GM23338 (cell line): ENCODE results near the gene TAS2R31. TPM values are rescaled to one million over a fixed set of nuclear protein-coding genes. Genes with fewer than 3 reads are reported as not detected.

Experiments
- ATAC-seq: fragments of 200-7000 bp; cut with Tn5 transposase; 3 replicates; pipeline ENCODE4 v1.9.1; 2020
- DNase-seq: peaks from one replicate; pipeline ENCODE4 v3.0.0-alpha.2; 2015; ENCODE audit warnings: low spot score
- H2AFZ ChIP-seq: fragments of 200-600 bp; sonication (generic); 2 replicates; pipeline ENCODE4 v1.8.0; 2016; ENCODE audit warnings: antibody characterized with exemption, mild to moderate bottlenecking, moderate library complexity
- H3F3A ChIP-seq: fragments of 200-600 bp; sonication (generic); replicated peaks from 2 replicates; pipeline ENCODE4 v1.8.0; 2017; ENCODE audit warnings: antibody characterized with exemption, mixed run types, low read depth
- H3K27ac ChIP-seq: fragments of 200-600 bp; sonication (generic); 2 replicates; pipeline ENCODE4 v1.6.1; 2016; ENCODE audit warnings: low read depth
- H3K27me3 ChIP-seq: fragments of 200-600 bp; sonication (generic); 2 replicates; pipeline ENCODE4 v1.8.0; 2016; ENCODE audit warnings: mild to moderate bottlenecking, mixed run types, moderate library complexity; ENCODE audit not compliant: insufficient read depth
- H3K36me3 ChIP-seq: fragments of 200-600 bp; sonication (generic); 2 replicates; pipeline ENCODE4 v1.8.0; 2016; ENCODE audit warnings: mild to moderate bottlenecking; ENCODE audit not compliant: insufficient read depth
- H3K4me1 ChIP-seq: fragments of 200-600 bp; sonication (generic); 2 replicates; pipeline ENCODE4 v1.8.0; 2016; ENCODE audit warnings: mild to moderate bottlenecking, moderate library complexity; ENCODE audit not compliant: insufficient read depth
- H3K4me2 ChIP-seq: fragments of 200-600 bp; sonication (generic); 2 replicates; pipeline ENCODE4 v1.7.1; 2017; ENCODE audit warnings: mixed run types
- H3K4me3 ChIP-seq: fragments of 200-600 bp; sonication (generic); 2 replicates; pipeline ENCODE4 v1.6.1; 2016; ENCODE audit warnings: mixed run types
- H3K79me2 ChIP-seq: fragments of 200-600 bp; sonication (generic); replicated peaks from 2 replicates; pipeline ENCODE4 v1.8.0; 2017; ENCODE audit warnings: mild to moderate bottlenecking; ENCODE audit not compliant: insufficient read depth
- H3K9me2 ChIP-seq: fragments of 200-600 bp; sonication (generic); 2 replicates; pipeline ENCODE4 v1.8.0; 2017; ENCODE audit not compliant: insufficient read depth
- H4K20me1 ChIP-seq: fragments of 200-600 bp; sonication (generic); replicated peaks from 2 replicates; pipeline ENCODE4 v1.8.0; 2017; ENCODE audit warnings: mild to moderate bottlenecking; ENCODE audit not compliant: insufficient read depth
- H3K27ac Mint-ChIP-seq: 2 replicates; pipeline ENCODE4 v1.8.0; 2020; ENCODE audit warnings: inconsistent platforms, mild to moderate bottlenecking, moderate library complexity, mixed read lengths
- H3K27me3 Mint-ChIP-seq: 3 replicates; pipeline ENCODE4 v1.8.0; 2022; ENCODE audit warnings: low read depth, mild to moderate bottlenecking, moderate library complexity, mixed read lengths, inconsistent platforms; ENCODE audit not compliant: insufficient read depth, poor library complexity
- H3K36me3 Mint-ChIP-seq: 3 replicates; pipeline ENCODE4 v1.8.0; 2021; ENCODE audit warnings: low read depth, mild to moderate bottlenecking, inconsistent platforms, moderate library complexity, mixed read lengths
- H3K4me1 Mint-ChIP-seq: 3 replicates; pipeline ENCODE4 v1.8.0; 2020; ENCODE audit warnings: mild to moderate bottlenecking, inconsistent platforms, mixed read lengths
- H3K4me3 Mint-ChIP-seq: 3 replicates; pipeline ENCODE4 v1.8.0; 2021; ENCODE audit warnings: moderate library complexity, mild to moderate bottlenecking, inconsistent platforms, mixed read lengths
- H3K9me3 Mint-ChIP-seq: 3 replicates; pipeline ENCODE4 v1.8.0; 2020; ENCODE audit warnings: moderate library complexity, mild to moderate bottlenecking, inconsistent platforms, mixed read lengths
- CTCF ChIP-seq, 2 experiments: fragments of 200-600 bp in 1 of 2; sonication (generic) in 1 of 2; conservative IDR thresholded peaks; 2 replicates each; pipeline versions ENCODE4 v1.5.1 to v1.6.1; 2016 to 2017; ENCODE audit warnings: antibody characterized with exemption in 2 of 2, low read depth in 2 of 2, mild to moderate bottlenecking in 2 of 2, moderate library complexity in 1 of 2
- ETS1 ChIP-seq: IDR thresholded peaks from 2 replicates; pipeline ENCODE4 v1.6.1; 2016; ENCODE audit warnings: antibody characterized with exemption
- EZH2 ChIP-seq: fragments of 200-600 bp; sonication (generic); IDR thresholded peaks from one replicate; pipeline ENCODE4 v1.8.0; 2017; ENCODE audit warnings: antibody characterized with exemption, mild to moderate bottlenecking, low read depth; ENCODE audit not compliant: unreplicated experiment
- EZH2phosphoT487 ChIP-seq: fragments of 200-600 bp; sonication (generic); IDR thresholded peaks from one replicate; pipeline ENCODE4 v1.8.1; 2018; ENCODE audit warnings: antibody characterized with exemption; ENCODE audit not compliant: unreplicated experiment
- JUNB ChIP-seq: IDR thresholded peaks from one replicate; pipeline ENCODE4 v1.6.1; 2016; ENCODE audit warnings: antibody characterized with exemption; ENCODE audit not compliant: unreplicated experiment
- NANOG ChIP-seq: IDR thresholded peaks from 2 replicates; pipeline ENCODE4 v1.6.1; 2016; ENCODE audit warnings: antibody characterized with exemption, borderline replicate concordance
- POLR2AphosphoS5 ChIP-seq: IDR thresholded peaks from 2 replicates; pipeline ENCODE4 v1.6.1; 2016; ENCODE audit warnings: antibody characterized with exemption, low read depth
- REST ChIP-seq: IDR thresholded peaks from one replicate; pipeline ENCODE4 v1.6.1; 2018; ENCODE audit warnings: antibody characterized with exemption; ENCODE audit not compliant: unreplicated experiment
- STAT1 ChIP-seq: IDR thresholded peaks from one replicate; pipeline ENCODE4 v1.6.1; 2016; ENCODE audit warnings: antibody characterized with exemption; ENCODE audit not compliant: unreplicated experiment
- ZNF114 ChIP-seq: fragments of 250-450 bp; sonication (Bioruptor Pico); IDR thresholded peaks from 2 replicates; pipeline ENCODE4 v1.5.0; 2020; ENCODE audit warnings: mild to moderate bottlenecking, moderate library complexity
- ZNF331 ChIP-seq: fragments of 250-450 bp; sonication (Bioruptor Pico); IDR thresholded peaks from 2 replicates; pipeline ENCODE4 v1.5.0; 2020; ENCODE audit warnings: low read depth, mild to moderate bottlenecking, moderate library complexity
- ZNF462 ChIP-seq: fragments of 250-450 bp; sonication (Bioruptor Pico); IDR thresholded peaks from 2 replicates; pipeline ENCODE4 v1.5.0; 2020; ENCODE audit warnings: mild to moderate bottlenecking, moderate library complexity
- polyA plus RNA-seq: library from polyadenylated mRNA; unstranded; fragments of >200 nt; fragmentation: Nextera tagmentation; extraction: Ambion mirVana; gene quantifications from 2 replicates; pipeline ENCODE4 v1.2.1, GENCODE V29; 2016
- total RNA-seq: library from RNA; depleted of rRNA; stranded (reverse); fragments of >200 nt; shearing (Covaris generic); gene quantifications from 2 replicates; pipeline ENCODE4 v1.2.3, GENCODE V29; 2014

The TAS2R31 gene
- total and polyA plus RNA-seq, 2 experiments from 2014 or later, result 12.9 TPM; not detected in 1

- no peak for TF ChIP-seq REST
- no peak for TF ChIP-seq JUNB
- no peak for TF ChIP-seq ZNF331
- TF ChIP-seq ETS1, result no peak
- no peak for TF ChIP-seq POLR2AphosphoS5
- no peak for TF ChIP-seq EZH2phosphoT487
- no peak for TF ChIP-seq ZNF462
- no peak for TF ChIP-seq ZNF114 (CRISPR knock-in tag)
- TF ChIP-seq NANOG, result no peak
- no peak for TF ChIP-seq CTCF (conservative IDR thresholded peaks at IDR 0.05; ENCODE audit: low read depth in 2 of 2)
- no peak for TF ChIP-seq EZH2
- TF ChIP-seq STAT1, result no peak
- Histone ChIP-seq H3K36me3 (no peaks in the 10 kb centered on the region), H3K4me1 (no peaks in the 10 kb centered on the region), H3K4me2 (no peak overlapping the region), H3K9me2 (no peaks in the 10 kb centered on the region), H3K4me3 (no peak overlapping the region), H4K20me1 (no peaks in the 10 kb centered on the region), H3K27me3 (no peaks in the 10 kb centered on the region), H2AFZ (no peak overlapping the region), H3K79me2 (no peaks in the 10 kb centered on the region), H3F3A (no peaks in the 10 kb centered on the region), H3K27ac (no peak overlapping the region)
- no peak for DNase-seq
- H3K27me3 Mint-ChIP-seq, result no peaks in the 10 kb centered on the region
- ATAC-seq, result no peak
- H3K4me1 Mint-ChIP-seq, result peaks cover 3% of the 10 kb centered on the region; the same call in 2 of the 3 replicates
- no peaks in the 10 kb centered on the region for H3K36me3 Mint-ChIP-seq
- H3K4me3 Mint-ChIP-seq, result no peak overlapping the region
- H3K27ac Mint-ChIP-seq, result no peak overlapping the region
- no peaks in the 10 kb centered on the region for H3K9me3 Mint-ChIP-seq
Observed at GRCh38 chr12:11014234-11014633, 17.0 kb downstream of the TAS2R31 start.
